SK-N-SH treated with all-trans-retinoic acid at 6 μM for 48 hours (cell line): ENCODE measurements around the gene ZNF680.
A peak's percentile ranks its signal among the peaks of the same experiment; 100 is the strongest.

Source experiments
- ATAC-seq: fragments of 200-7000 bp; cut with Tn5 transposase; 3 replicates; pipeline ENCODE4 v1.9.1; 2020; ENCODE audit warnings: mild to moderate bottlenecking, moderate library complexity
- ARNTL ChIP-seq: fragments of 450-650 bp; formaldehyde crosslinking; IDR thresholded peaks from 2 replicates; pipeline ENCODE4 v1.5.0; 2020; ENCODE audit warnings: low read depth, mild to moderate bottlenecking, moderate library complexity, borderline replicate concordance
- CREB5 ChIP-seq: fragments of 250-450 bp; sonication (Bioruptor Pico); IDR thresholded peaks from 2 replicates; pipeline ENCODE4 v1.5.1; 2020; ENCODE audit warnings: low read depth, mild to moderate bottlenecking, moderate library complexity
- CSDC2 ChIP-seq: fragments of 250-450 bp; sonication (Bioruptor Pico); IDR thresholded peaks from 2 replicates; pipeline ENCODE4 v1.5.0; 2020; ENCODE audit warnings: mild to moderate bottlenecking, moderate library complexity
- ESRRG ChIP-seq: fragments of 250-450 bp; sonication (Bioruptor Pico); IDR thresholded peaks from 2 replicates; pipeline ENCODE4 v1.6.1; 2021; ENCODE audit warnings: mild to moderate bottlenecking
- ISL1 ChIP-seq: fragments of 250-450 bp; sonication (Bioruptor Pico); IDR thresholded peaks from 2 replicates; pipeline ENCODE4 v2.1.2; 2022; ENCODE audit warnings: mild to moderate bottlenecking, moderate library complexity
- OSR1 ChIP-seq: fragments of 250-450 bp; sonication (Bioruptor Pico); IDR thresholded peaks from 2 replicates; pipeline ENCODE4 v1.8.0; 2022; ENCODE audit warnings: moderate library complexity, mild to moderate bottlenecking, inconsistent platforms
- PATZ1 ChIP-seq: fragments of 250-450 bp; sonication (Bioruptor Pico); IDR thresholded peaks from 2 replicates; pipeline ENCODE4 v1.8.0; 2020; ENCODE audit warnings: mild to moderate bottlenecking, moderate library complexity, borderline replicate concordance
- POU6F1 ChIP-seq: fragments of 250-450 bp; sonication (Bioruptor Pico); IDR thresholded peaks from 2 replicates; pipeline ENCODE4 v1.8.0; 2021; ENCODE audit warnings: low read depth, mild to moderate bottlenecking, moderate library complexity, borderline replicate concordance
- PPARA ChIP-seq: fragments of 250-450 bp; sonication (Bioruptor Pico); IDR thresholded peaks from 2 replicates; pipeline ENCODE4 v1.5.0; 2020; ENCODE audit warnings: mild to moderate bottlenecking, borderline replicate concordance
- RARB ChIP-seq: fragments of 250-450 bp; sonication (Bioruptor Pico); IDR thresholded peaks from 2 replicates; pipeline ENCODE4 v1.8.0; 2021; ENCODE audit warnings: mild to moderate bottlenecking, moderate library complexity
- SNAI2 ChIP-seq: fragments of 250-450 bp; sonication (Bioruptor Pico); IDR thresholded peaks from 2 replicates; pipeline ENCODE4 v1.5.0; 2020; ENCODE audit warnings: mild to moderate bottlenecking, moderate library complexity
- TCF4 ChIP-seq: fragments of 250-450 bp; sonication (Bioruptor Pico); IDR thresholded peaks from 2 replicates; pipeline ENCODE4 v1.8.0; 2021; ENCODE audit warnings: mild to moderate bottlenecking, moderate library complexity, borderline replicate concordance
- TSHZ2 ChIP-seq: fragments of 250-450 bp; sonication (Bioruptor Pico); IDR thresholded peaks from 2 replicates; pipeline ENCODE4 v1.5.0; 2020; ENCODE audit warnings: mild to moderate bottlenecking, moderate library complexity
- ZC3H10 ChIP-seq: fragments of 250-450 bp; sonication (Bioruptor Pico); IDR thresholded peaks from 2 replicates; pipeline ENCODE4 v1.5.1; 2021; ENCODE audit warnings: mild to moderate bottlenecking, moderate library complexity
- ZFP30 ChIP-seq: fragments of 450-650 bp; formaldehyde crosslinking; IDR thresholded peaks from 2 replicates; pipeline ENCODE4 v1.5.0; 2022; ENCODE audit warnings: mild to moderate bottlenecking, moderate library complexity
- ZNF8 ChIP-seq: fragments of 450-650 bp; formaldehyde crosslinking; IDR thresholded peaks from 2 replicates; pipeline ENCODE4 v1.5.0; 2020; ENCODE audit warnings: mild to moderate bottlenecking, moderate library complexity
- TF ChIP-seq, protein P1 (sequence below): fragments of 250-450 bp; sonication (Bioruptor Pico); IDR thresholded peaks from 2 replicates; pipeline ENCODE4 v1.5.1; 2021; ENCODE audit warnings: mild to moderate bottlenecking, moderate library complexity

Gene ZNF680

GRCh38 chr7:64515781-64516180 is 47.1 kb downstream of the ZNF680 start:
- TF ChIP-seq ZFP30 (CRISPR knock-in tag) (no peak), ZNF8 (CRISPR knock-in tag) (no peak), TCF4 (CRISPR knock-in tag) (no peak), ESRRG (CRISPR knock-in tag) (no peak), PATZ1 (CRISPR knock-in tag) (no peak), SNAI2 (CRISPR knock-in tag) (no peak), TSHZ2 (no peak), CSDC2 (no peak), RARB (no peak)
- TF ChIP-seq, protein P1, sequence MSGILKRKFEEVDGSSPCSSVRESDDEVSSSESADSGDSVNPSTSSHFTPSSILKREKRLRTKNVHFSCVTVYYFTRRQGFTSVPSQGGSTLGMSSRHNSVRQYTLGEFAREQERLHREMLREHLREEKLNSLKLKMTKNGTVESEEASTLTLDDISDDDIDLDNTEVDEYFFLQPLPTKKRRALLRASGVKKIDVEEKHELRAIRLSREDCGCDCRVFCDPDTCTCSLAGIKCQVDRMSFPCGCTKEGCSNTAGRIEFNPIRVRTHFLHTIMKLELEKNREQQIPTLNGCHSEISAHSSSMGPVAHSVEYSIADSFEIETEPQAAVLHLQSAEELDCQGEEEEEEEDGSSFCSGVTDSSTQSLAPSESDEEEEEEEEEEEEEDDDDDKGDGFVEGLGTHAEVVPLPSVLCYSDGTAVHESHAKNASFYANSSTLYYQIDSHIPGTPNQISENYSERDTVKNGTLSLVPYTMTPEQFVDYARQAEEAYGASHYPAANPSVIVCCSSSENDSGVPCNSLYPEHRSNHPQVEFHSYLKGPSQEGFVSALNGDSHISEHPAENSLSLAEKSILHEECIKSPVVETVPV (CRISPR knock-in tag) = no peak
- ATAC-seq = no peak; the same call in 2 of the 3 replicates

DNA sequence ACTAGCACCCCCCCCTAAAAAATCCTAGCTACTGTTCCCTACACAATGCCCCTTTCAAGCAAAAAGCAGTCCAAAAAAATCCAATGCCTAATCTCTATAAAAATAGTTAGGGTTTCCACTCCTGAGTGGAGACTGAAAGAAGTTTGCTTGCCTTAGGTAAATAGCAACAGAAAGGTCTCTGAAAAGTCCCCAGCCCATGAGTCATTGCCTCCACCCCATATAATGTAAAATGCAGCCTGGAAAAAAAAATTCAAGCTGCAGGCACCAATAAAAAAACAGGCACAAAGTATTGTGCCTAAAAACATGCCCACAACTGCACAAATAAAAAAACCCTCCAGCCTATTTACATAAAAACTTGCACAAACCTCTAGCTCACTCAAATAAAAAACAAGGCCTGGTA is 47.5 kb downstream of the ZNF680 start:
- TF ChIP-seq ZC3H10 (CRISPR knock-in tag) = no peak
- TF ChIP-seq CREB5 (CRISPR knock-in tag) = no peak
- TF ChIP-seq ARNTL (CRISPR knock-in tag) = 0 out of 2 replicates have a peak, but pooled peaks have one; percentile 8
- TF ChIP-seq, all 23 proteins: peak for 1
- no peak; the same call in 2 of the 3 replicates for ATAC-seq

- no peak for ATAC-seq
- TF ChIP-seq ZC3H10 (CRISPR knock-in tag) = no peak
- TF ChIP-seq OSR1 = no peak
- TF ChIP-seq CREB5 (CRISPR knock-in tag) = no peak
- TF ChIP-seq CSDC2 = no peak
- TF ChIP-seq TSHZ2 = no peak
Measured at GRCh38 chr7:64509583-64509982, 53.3 kb downstream of the ZNF680 start.

GRCh38 chr7:64504581-64505120 is 58.2 kb downstream of the ZNF680 start:
- ATAC-seq = no peak
- TF ChIP-seq RARB = no peak
- TF ChIP-seq OSR1 = no peak
- TF ChIP-seq TSHZ2 = 0 out of 2 replicates have a peak, but pooled peaks have one; percentile 22
- TF ChIP-seq ZC3H10 (CRISPR knock-in tag) = no peak
- no peak for TF ChIP-seq POU6F1 (CRISPR knock-in tag)
- TF ChIP-seq ISL1 (CRISPR knock-in tag) = no peak
- TF ChIP-seq ARNTL (CRISPR knock-in tag) = no peak
- no peak for TF ChIP-seq PPARA
